Ishikawa (cell line): Measurements from ENCODE around the gene SPECC1.

ENCODE experiments used
- CEBPB ChIP-seq: IDR thresholded peaks from 2 replicates; pipeline ENCODE4 v1.6.1; 2012
- CREB1 ChIP-seq: IDR thresholded peaks from 2 replicates; pipeline ENCODE4 v1.6.1; 2012; ENCODE audit warnings: low read depth
- EGR1 ChIP-seq: IDR thresholded peaks from 2 replicates; pipeline ENCODE4 v1.6.1; 2012
- EP300 ChIP-seq: IDR thresholded peaks from 2 replicates; pipeline ENCODE4 v1.6.1; 2012; ENCODE audit warnings: borderline replicate concordance
- MAX ChIP-seq: IDR thresholded peaks from 2 replicates; pipeline ENCODE4 v1.6.1; 2012
- RAD21 ChIP-seq: IDR thresholded peaks from 2 replicates; pipeline ENCODE4 v1.6.1; 2012; ENCODE audit warnings: low read depth
- REST ChIP-seq: IDR thresholded peaks from 2 replicates; pipeline ENCODE4 v1.6.1; 2012; ENCODE audit warnings: low read depth, mild to moderate bottlenecking
- YY1 ChIP-seq: IDR thresholded peaks from 2 replicates; pipeline ENCODE4 v1.6.1; 2012; ENCODE audit warnings: low read depth

- no peak for TF ChIP-seq REST
- TF ChIP-seq CEBPB, result no peak
- TF ChIP-seq YY1, result no peak
- no peak for TF ChIP-seq EGR1
- no peak for TF ChIP-seq MAX
- no peak for TF ChIP-seq CREB1
- TF ChIP-seq RAD21, result no peak
- TF ChIP-seq EP300, result no peak
Measured at GRCh38 chr17:20291853-20292252, 282.7 kb downstream of the SPECC1 start.
